SW480 (cell line): ENCODE data around the gene WDR4.
"Not testable (repeated sequence)": the region's sequence is repeated elsewhere in the genome, so short reads cannot be mapped to it uniquely, and the experiment has no call there.

Source experiments
- DNase-seq: peaks from one replicate; pipeline ENCODE4 v3.0.0-alpha.2; 2016; ENCODE audit warnings: low spot score

Gene WDR4

GRCh38 chr21:42878993-42879787 lies at the start of gene WDR4:
WDR4 (minus strand) TSS chr21:42879539; CDS start chr21:42879495, 44 bp downstream.
- DNase-seq: peak; percentile 97

- DNase-seq: not testable (repeated sequence)
These were observed 48.3 kb upstream of the WDR4 start for GRCh38 chr21:42927474-42928200.

GRCh38 chr21:42925114-42925926 lies 46.0 kb upstream of the WDR4 start, which contains the start of gene ERVH48-1:
ERVH48-1 (minus strand) TSS chr21:42925630; CDS start chr21:42919006, 6,624 bp downstream.
- no peak for DNase-seq

- no peak for DNase-seq
These were observed 45.1 kb upstream of the WDR4 start for GRCh38 chr21:42924433-42924751.

GRCh38 chr21:42923553-42924432 lies 44.5 kb upstream of the WDR4 start:
- peak; percentile 87 for DNase-seq

GRCh38 chr21:42922918-42923317 lies 43.6 kb upstream of the WDR4 start:
- no peak for DNase-seq

GRCh38 chr21:42921927-42922326 lies 42.6 kb upstream of the WDR4 start:
- no peak for DNase-seq

- DNase-seq: no peak
These were observed 39.0 kb upstream of the WDR4 start for GRCh38 chr21:42918291-42918690.

- DNase-seq: no peak
These were observed 34.1 kb upstream of the WDR4 start for GRCh38 chr21:42913476-42913875.

- DNase-seq: not testable (repeated sequence)
These were observed 32.6 kb upstream of the WDR4 start for GRCh38 chr21:42911920-42912319.

- not testable (repeated sequence) for DNase-seq
These were observed 29.1 kb upstream of the WDR4 start for GRCh38 chr21:42908484-42908883.

GRCh38 chr21:42906233-42906632 lies 26.9 kb upstream of the WDR4 start:
- no peak for DNase-seq

- no peak for DNase-seq
These were observed 25.9 kb upstream of the WDR4 start for GRCh38 chr21:42905195-42905594.

- DNase-seq: no peak
These were observed 24.5 kb upstream of the WDR4 start for GRCh38 chr21:42903817-42904216.

- no peak for DNase-seq
These were observed 21.1 kb upstream of the WDR4 start for GRCh38 chr21:42900446-42900845.

- DNase-seq: peak; percentile 99
These were observed 13.8 kb upstream of the WDR4 start, which contains the start of gene NDUFV3 for GRCh38 chr21:42892931-42893755. NDUFV3 (plus strand) TSS chr21:42893309; CDS start chr21:42893334, 25 bp downstream.

- DNase-seq: no peak
These were observed 13.2 kb upstream of the WDR4 start for GRCh38 chr21:42892582-42892930.

- DNase-seq: no peak
These were observed 8.0 kb upstream of the WDR4 start for GRCh38 chr21:42887326-42887725.

- DNase-seq: no peak
These were observed 4.6 kb upstream of the WDR4 start for GRCh38 chr21:42883921-42884320.

- DNase-seq: no peak
These were observed 1.0 kb upstream of the WDR4 start for GRCh38 chr21:42880352-42880751.

GRCh38 chr21:42878678-42878992 lies 704 bp downstream of the WDR4 start:
- DNase-seq: no peak
